Measurements from ENCODE around the gene NDUFA5. TPM values are rescaled to one million over a fixed set of nuclear protein-coding genes. Genes with fewer than 3 reads are reported as not detected.
A peak's percentile ranks its signal among the peaks of the same experiment; 100 is the strongest.
"Not testable (repeated sequence)": the region's sequence is repeated elsewhere in the genome, so short reads cannot be mapped to it uniquely, and the experiment has no call there.

The NDUFA5 gene
- total RNA-seq, 1 donor from 2014 or later, result 52.3 TPM

DNA sequence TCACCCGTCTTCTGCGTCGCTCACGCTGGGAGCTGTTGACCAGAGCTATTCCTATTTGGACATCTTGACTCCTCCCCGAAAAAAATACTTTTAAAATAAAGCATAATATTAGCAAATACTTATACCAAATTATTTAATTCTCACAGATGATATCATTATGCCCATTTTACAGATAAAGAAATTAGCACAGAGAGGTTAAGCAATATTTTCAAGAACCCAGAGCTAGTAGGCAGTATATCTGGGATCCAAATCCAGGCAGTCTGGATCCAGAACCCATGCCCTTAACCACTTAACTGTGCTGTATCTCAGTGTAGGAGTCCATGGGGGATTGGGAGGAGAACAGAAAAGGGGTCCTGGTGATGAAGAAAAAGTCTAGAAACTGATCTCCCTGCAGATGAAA, 29.4 kb downstream of the NDUFA5 start:
- Mint-ChIP-seq H3K27ac (ENCODE audit: unreplicated experiment) (no peak overlapping the region), H3K27me3 (ENCODE audit: low read depth) (peaks cover 4% of the 10 kb centered on the region), H3K9me3 (ENCODE audit: low read depth) (no peaks in the 10 kb centered on the region), H3K4me3 (ENCODE audit: unreplicated experiment) (peak overlapping the region; percentile 72), H3K4me1 (ENCODE audit: low read depth) (peaks cover 10% of the 10 kb centered on the region), H3K36me3 (ENCODE audit: low read depth) (no peaks in the 10 kb centered on the region)
- TF ChIP-seq, protein P1, sequence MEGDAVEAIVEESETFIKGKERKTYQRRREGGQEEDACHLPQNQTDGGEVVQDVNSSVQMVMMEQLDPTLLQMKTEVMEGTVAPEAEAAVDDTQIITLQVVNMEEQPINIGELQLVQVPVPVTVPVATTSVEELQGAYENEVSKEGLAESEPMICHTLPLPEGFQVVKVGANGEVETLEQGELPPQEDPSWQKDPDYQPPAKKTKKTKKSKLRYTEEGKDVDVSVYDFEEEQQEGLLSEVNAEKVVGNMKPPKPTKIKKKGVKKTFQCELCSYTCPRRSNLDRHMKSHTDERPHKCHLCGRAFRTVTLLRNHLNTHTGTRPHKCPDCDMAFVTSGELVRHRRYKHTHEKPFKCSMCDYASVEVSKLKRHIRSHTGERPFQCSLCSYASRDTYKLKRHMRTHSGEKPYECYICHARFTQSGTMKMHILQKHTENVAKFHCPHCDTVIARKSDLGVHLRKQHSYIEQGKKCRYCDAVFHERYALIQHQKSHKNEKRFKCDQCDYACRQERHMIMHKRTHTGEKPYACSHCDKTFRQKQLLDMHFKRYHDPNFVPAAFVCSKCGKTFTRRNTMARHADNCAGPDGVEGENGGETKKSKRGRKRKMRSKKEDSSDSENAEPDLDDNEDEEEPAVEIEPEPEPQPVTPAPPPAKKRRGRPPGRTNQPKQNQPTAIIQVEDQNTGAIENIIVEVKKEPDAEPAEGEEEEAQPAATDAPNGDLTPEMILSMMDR (IDR thresholded peaks at IDR 0.05), result no peak
- no peak for DNase-seq (ENCODE audit: low spot score)

- peak overlapping the region; percentile 72 for H3K4me3 Mint-ChIP-seq (ENCODE audit: unreplicated experiment)
- H3K9me3 Mint-ChIP-seq (ENCODE audit: low read depth); H3K27ac Mint-ChIP-seq (ENCODE audit: unreplicated experiment); H3K27me3 Mint-ChIP-seq (ENCODE audit: low read depth); DNase-seq (ENCODE audit: low spot score); H3K4me1 Mint-ChIP-seq (ENCODE audit: low read depth); H3K36me3 Mint-ChIP-seq (ENCODE audit: low read depth): not testable (repeated sequence)
Measured at GRCh38 chr7:123527712-123528225, 29.8 kb downstream of the NDUFA5 start.

- H3K4me3 Mint-ChIP-seq (ENCODE audit: unreplicated experiment); H3K36me3 Mint-ChIP-seq (ENCODE audit: low read depth); H3K9me3 Mint-ChIP-seq (ENCODE audit: low read depth); H3K27me3 Mint-ChIP-seq (ENCODE audit: low read depth); H3K27ac Mint-ChIP-seq (ENCODE audit: unreplicated experiment); H3K4me1 Mint-ChIP-seq (ENCODE audit: low read depth); DNase-seq (ENCODE audit: low spot score): not testable (repeated sequence)
Measured at GRCh38 chr7:123526533-123526932, 31.1 kb downstream of the NDUFA5 start.

GRCh38 chr7:123522066-123522465, 35.6 kb downstream of the NDUFA5 start:
- Mint-ChIP-seq H3K36me3 (ENCODE audit: low read depth) (no peaks in the 10 kb centered on the region), H3K9me3 (ENCODE audit: low read depth) (no peaks in the 10 kb centered on the region), H3K4me1 (ENCODE audit: low read depth) (no peaks in the 10 kb centered on the region), H3K27ac (ENCODE audit: unreplicated experiment) (no peak overlapping the region), H3K4me3 (ENCODE audit: unreplicated experiment) (no peak overlapping the region), H3K27me3 (ENCODE audit: low read depth) (no peaks in the 10 kb centered on the region)
- TF ChIP-seq, protein P1 (IDR thresholded peaks at IDR 0.05), result no peak
- no peak for DNase-seq (ENCODE audit: low spot score)

- H3K36me3 Mint-ChIP-seq (ENCODE audit: low read depth), result no peaks in the 10 kb centered on the region
- H3K9me3 Mint-ChIP-seq (ENCODE audit: low read depth), result peaks cover 3% of the 10 kb centered on the region
- no peak for DNase-seq (ENCODE audit: low spot score)
- H3K27ac Mint-ChIP-seq (ENCODE audit: unreplicated experiment), result no peak overlapping the region
- H3K4me1 Mint-ChIP-seq (ENCODE audit: low read depth), result no peaks in the 10 kb centered on the region
- TF ChIP-seq, protein P1 (IDR thresholded peaks at IDR 0.05), result no peak
- H3K27me3 Mint-ChIP-seq (ENCODE audit: low read depth), result no peaks in the 10 kb centered on the region
- H3K4me3 Mint-ChIP-seq (ENCODE audit: unreplicated experiment), result no peak overlapping the region
Measured at GRCh38 chr7:123505221-123505620, 52.4 kb downstream of the NDUFA5 start.

DNA sequence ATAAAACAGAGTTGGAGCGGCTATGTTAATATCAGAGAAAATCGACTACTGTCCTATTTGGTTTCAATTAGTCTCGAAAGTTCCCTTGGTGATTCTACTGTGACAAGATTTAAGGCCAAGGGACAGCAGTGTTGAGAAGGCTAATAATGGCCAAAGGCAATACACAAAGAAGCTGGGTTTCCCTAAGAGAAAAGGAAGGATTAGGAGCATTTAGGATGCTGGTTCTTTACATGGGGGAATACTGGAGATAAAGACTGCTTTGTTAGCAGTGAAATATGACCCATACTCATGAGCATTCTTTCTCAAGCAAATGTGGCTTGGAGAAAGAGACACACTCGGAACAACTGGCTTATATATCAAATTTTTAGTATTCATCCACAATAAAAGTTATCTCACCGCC, 55.4 kb downstream of the NDUFA5 start:
- Mint-ChIP-seq H3K27ac (ENCODE audit: unreplicated experiment) (no peak overlapping the region), H3K9me3 (ENCODE audit: low read depth) (peaks cover 3% of the 10 kb centered on the region), H3K36me3 (ENCODE audit: low read depth) (no peaks in the 10 kb centered on the region), H3K4me3 (ENCODE audit: unreplicated experiment) (no peak overlapping the region), H3K27me3 (ENCODE audit: low read depth) (no peaks in the 10 kb centered on the region), H3K4me1 (ENCODE audit: low read depth) (no peaks in the 10 kb centered on the region)
- DNase-seq (ENCODE audit: low spot score), result no peak
- TF ChIP-seq, protein P1 (IDR thresholded peaks at IDR 0.05), result no peak

Data from chondrocyte (in vitro differentiated cells).